KMS-11 (cell line): ENCODE results near the gene TINAGL1.

ENCODE experiments used
- H2AFZ ChIP-seq: fragments of 200-600 bp; sonication (generic); 2 replicates; pipeline ENCODE4 v1.6.1; 2016; ENCODE audit warnings: antibody characterized with exemption, mixed run types, low read depth
- H3K27ac ChIP-seq: fragments of 200-600 bp; sonication (generic); 2 replicates; pipeline ENCODE4 v1.6.1; 2016; ENCODE audit warnings: mild to moderate bottlenecking, mixed run types
- H3K27me3 ChIP-seq: fragments of 200-600 bp; sonication (generic); 2 replicates; pipeline ENCODE4 v1.6.1; 2017; ENCODE audit warnings: mild to moderate bottlenecking, low read depth, mixed run types, moderate library complexity; ENCODE audit not compliant: insufficient read depth
- H3K36me3 ChIP-seq: fragments of 200-600 bp; sonication (generic); 2 replicates; pipeline ENCODE4 v1.6.1; 2017; ENCODE audit warnings: mild to moderate bottlenecking, mixed run types; ENCODE audit not compliant: insufficient read depth
- H3K4me1 ChIP-seq: fragments of 200-600 bp; sonication (generic); 2 replicates; pipeline ENCODE4 v1.6.1; 2016; ENCODE audit warnings: mild to moderate bottlenecking, low read depth, mixed run types; ENCODE audit not compliant: poor library complexity, severe bottlenecking
- H3K4me2 ChIP-seq: fragments of 200-600 bp; sonication (generic); 2 replicates; pipeline ENCODE4 v1.7.0; 2016; ENCODE audit warnings: mild to moderate bottlenecking, mixed run types
- H3K4me3 ChIP-seq: fragments of 200-600 bp; sonication (generic); IDR thresholded peaks from 2 replicates; pipeline ENCODE4 v1.6.1; 2017; ENCODE audit warnings: low read depth, low read length, mixed read lengths; ENCODE audit not compliant: insufficient read depth
- H3K79me2 ChIP-seq: fragments of 200-600 bp; sonication (generic); 2 replicates; pipeline ENCODE4 v1.6.1; 2016; ENCODE audit warnings: low read depth, mixed run types; ENCODE audit not compliant: insufficient read depth
- H3K9ac ChIP-seq: fragments of 200-600 bp; sonication (generic); 2 replicates; pipeline ENCODE4 v1.6.1; 2016; ENCODE audit warnings: mild to moderate bottlenecking, mixed run types
- H4K20me1 ChIP-seq: fragments of 200-600 bp; sonication (generic); 2 replicates; pipeline ENCODE4 v1.6.1; 2016; ENCODE audit warnings: mild to moderate bottlenecking, mixed run types; ENCODE audit not compliant: insufficient read depth
- CTCF ChIP-seq: fragments of 200-600 bp; sonication (generic); conservative IDR thresholded peaks from 2 replicates; pipeline ENCODE4 v1.6.1; 2017; ENCODE audit warnings: low read depth, mild to moderate bottlenecking, antibody characterized with exemption, low read length, moderate library complexity, mixed read lengths

The TINAGL1 gene

GRCh38 chr1:31535561-31535960, 40.8 kb upstream of the TINAGL1 start:
- no peak for TF ChIP-seq CTCF
- H2AFZ ChIP-seq, result no peak overlapping the region
- no peak overlapping the region for H3K4me3 ChIP-seq
- no peak overlapping the region for H3K4me2 ChIP-seq
- H3K36me3 ChIP-seq, result no peaks in the 10 kb centered on the region
- no peaks in the 10 kb centered on the region for H4K20me1 ChIP-seq
- no peak overlapping the region for H3K27ac ChIP-seq
- no peaks in the 10 kb centered on the region for H3K27me3 ChIP-seq
- no peaks in the 10 kb centered on the region for H3K4me1 ChIP-seq
- H3K79me2 ChIP-seq, result no peaks in the 10 kb centered on the region
- no peak overlapping the region for H3K9ac ChIP-seq

GRCh38 chr1:31539329-31539728, 37.0 kb upstream of the TINAGL1 start:
- H3K27ac ChIP-seq, result no peak overlapping the region
- no peak for TF ChIP-seq CTCF
- H3K27me3 ChIP-seq, result no peaks in the 10 kb centered on the region
- H4K20me1 ChIP-seq, result no peaks in the 10 kb centered on the region
- H3K36me3 ChIP-seq, result no peaks in the 10 kb centered on the region
- no peak overlapping the region for H3K9ac ChIP-seq
- H3K4me2 ChIP-seq, result no peak overlapping the region
- no peaks in the 10 kb centered on the region for H3K79me2 ChIP-seq
- H2AFZ ChIP-seq, result no peak overlapping the region
- no peak overlapping the region for H3K4me3 ChIP-seq
- no peaks in the 10 kb centered on the region for H3K4me1 ChIP-seq

GRCh38 chr1:31541194-31541593, 35.1 kb upstream of the TINAGL1 start:
- H3K9ac ChIP-seq, result no peak overlapping the region
- H3K4me3 ChIP-seq, result no peak overlapping the region
- H3K4me1 ChIP-seq, result no peaks in the 10 kb centered on the region
- no peaks in the 10 kb centered on the region for H3K36me3 ChIP-seq
- H3K79me2 ChIP-seq, result no peaks in the 10 kb centered on the region
- H3K4me2 ChIP-seq, result no peak overlapping the region
- H4K20me1 ChIP-seq, result no peaks in the 10 kb centered on the region
- H3K27ac ChIP-seq, result no peak overlapping the region
- no peak overlapping the region for H2AFZ ChIP-seq
- no peaks in the 10 kb centered on the region for H3K27me3 ChIP-seq
- no peak for TF ChIP-seq CTCF

GRCh38 chr1:31545927-31546540, 30.3 kb upstream of the TINAGL1 start:
- H3K27ac ChIP-seq, result no peak overlapping the region
- H3K4me3 ChIP-seq, result no peak overlapping the region
- H3K79me2 ChIP-seq, result no peaks in the 10 kb centered on the region
- no peak overlapping the region for H2AFZ ChIP-seq
- H4K20me1 ChIP-seq, result no peaks in the 10 kb centered on the region
- no peak overlapping the region for H3K4me2 ChIP-seq
- H3K36me3 ChIP-seq, result no peaks in the 10 kb centered on the region
- H3K4me1 ChIP-seq, result peaks cover 6% of the 10 kb centered on the region
- no peak for TF ChIP-seq CTCF
- H3K9ac ChIP-seq, result no peak overlapping the region
- peaks cover 9% of the 10 kb centered on the region; the same call in 1 of the 2 replicates for H3K27me3 ChIP-seq
